B cell (primary cell): ENCODE data around the gene COL4A1. TPM values are rescaled to one million over a fixed set of nuclear protein-coding genes. Genes with fewer than 3 reads are reported as not detected.
"Not testable (repeated sequence)": the region's sequence is repeated elsewhere in the genome, so short reads cannot be mapped to it uniquely, and the experiment has no call there.

ENCODE experiments used
- ATAC-seq: fragments of 200-7000 bp; cut with Tn5 transposase; one replicate; pipeline ENCODE4 v1.10.0; 2021; ENCODE audit warnings: low read depth, mild to moderate bottlenecking, moderate number of reproducible peaks, moderate library complexity
- CTCF ChIA-PET: fragments of 350-600 bp; sonication (Branson Sonifier 250); formaldehyde crosslinking; loops from one replicate; lab custom pipeline; 2021; ENCODE audit warnings: antibody characterized with exemption, inconsistent platforms; lab: Charles Lee
- POLR2A ChIA-PET: fragments of 350-600 bp; sonication (Branson Sonifier 250); formaldehyde crosslinking; loops from one replicate; lab custom pipeline; 2021; ENCODE audit warnings: antibody characterized with exemption; lab: Charles Lee
- DNase-seq: peaks from one replicate; pipeline ENCODE4 v3.0.0; 2013
- H2AFZ ChIP-seq: 2 replicates; pipeline ENCODE4 v1.6.1; 2012; ENCODE audit warnings: mild to moderate bottlenecking, low read depth, low read length; ENCODE audit not compliant: insufficient read depth, poor library complexity, severe bottlenecking
- H3K27ac ChIP-seq, 2 donors: 1 replicate in 1 of 2; 2 replicates in 1 of 2; pipeline ENCODE4 v1.5.1; 2012 to 2013; ENCODE audit warnings: low read length in 2 of 2, mild to moderate bottlenecking in 2 of 2, moderate library complexity in 1 of 2
- H3K27me3 ChIP-seq, 4 experiments: fragments of 200-600 bp in 1 of 4; sonication (generic) in 1 of 4; replicated peaks in 1 of 4; 1 replicate in 2 of 4; 2 replicates in 2 of 4; pipeline versions ENCODE4 v1.6.1 to v1.7.0; 2013 to 2016; ENCODE audit warnings: low read length in 3 of 4, mild to moderate bottlenecking in 2 of 4, mixed read lengths in 1 of 4, moderate library complexity in 1 of 4; ENCODE audit not compliant: insufficient read depth in 4 of 4, control insufficient read depth in 3 of 4; ENCODE audit errors: control extremely low read depth in 1 of 4
- H3K36me3 ChIP-seq, 2 experiments: replicated peaks in 1 of 2; 1 replicate in 1 of 2; 2 replicates in 1 of 2; pipeline versions ENCODE4 v1.6.1 to v1.7.1; 2013; ENCODE audit warnings: low read length in 1 of 2; ENCODE audit not compliant: insufficient read depth in 2 of 2, control insufficient read depth in 1 of 2; ENCODE audit errors: control extremely low read depth in 1 of 2, extremely low read depth in 1 of 2
- H3K4me1 ChIP-seq, 2 donors: fragments of 200-600 bp in 1 of 2; sonication (generic) in 1 of 2; 1 replicate in 1 of 2; 2 replicates in 1 of 2; pipeline versions ENCODE4 v1.5.1 to v1.6.1; 2013 to 2017; ENCODE audit warnings: low read length in 2 of 2; ENCODE audit not compliant: control insufficient read depth in 2 of 2, insufficient read depth in 2 of 2
- H3K4me2 ChIP-seq: replicated peaks from 2 replicates; pipeline ENCODE3; 2012; ENCODE audit warnings: mild to moderate bottlenecking, low read depth, low read length; ENCODE audit not compliant: poor library complexity, severe bottlenecking
- H3K4me3 ChIP-seq, 5 experiments: fragments of 200-600 bp in 1 of 5; sonication (generic) in 1 of 5; 1 replicate in 3 of 5; 2 replicates in 2 of 5; pipeline versions ENCODE4 v1.5.1 to v1.7.0; 2011 to 2016; ENCODE audit warnings: low read length in 4 of 5, mild to moderate bottlenecking in 4 of 5, low read depth in 2 of 5, control low read depth in 1 of 5, moderate library complexity in 1 of 5; ENCODE audit not compliant: insufficient read depth in 1 of 5; ENCODE audit errors: control extremely low read depth in 1 of 5, extremely low read depth in 1 of 5
- H3K79me2 ChIP-seq: fragments of 200-600 bp; sonication (generic); one replicate; pipeline ENCODE4 v1.6.0; 2016; ENCODE audit warnings: low read length; ENCODE audit not compliant: control insufficient read depth, insufficient read depth
- H3K9ac ChIP-seq: fragments of 200-600 bp; sonication (generic); 2 replicates; pipeline ENCODE4 v1.6.1; 2017; ENCODE audit warnings: mild to moderate bottlenecking, low read length, moderate library complexity
- H3K9me3 ChIP-seq, 3 donors: one replicate each; pipeline versions ENCODE4 v1.6.1 to v1.7.1; 2013; ENCODE audit warnings: low read length in 2 of 3; ENCODE audit not compliant: control insufficient read depth in 2 of 3, insufficient read depth in 1 of 3; ENCODE audit errors: control extremely low read depth in 1 of 3
- H4K20me1 ChIP-seq: 2 replicates; pipeline ENCODE4 v1.6.0; 2012; ENCODE audit warnings: mild to moderate bottlenecking, low read length; ENCODE audit not compliant: insufficient read depth, control insufficient read depth, poor library complexity, severe bottlenecking
- H3K27ac Mint-ChIP-seq: one replicate; pipeline ENCODE4 v1.8.0; 2021; ENCODE audit warnings: mixed read lengths
- H3K27me3 Mint-ChIP-seq: one replicate; pipeline ENCODE4 v1.8.0; 2021; ENCODE audit warnings: mixed read lengths
- H3K4me1 Mint-ChIP-seq: one replicate; pipeline ENCODE4 v1.8.0; 2021; ENCODE audit warnings: mixed read lengths
- H3K4me3 Mint-ChIP-seq: one replicate; pipeline ENCODE4 v1.8.0; 2021; ENCODE audit warnings: mixed read lengths
- H3K9me3 Mint-ChIP-seq: one replicate; pipeline ENCODE4 v1.8.0; 2022; ENCODE audit warnings: mixed read lengths; ENCODE audit not compliant: insufficient read depth
- CTCF ChIP-seq: fragments of 200-600 bp; IDR thresholded peaks from one replicate; pipeline ENCODE4 v1.8.0; 2022; ENCODE audit warnings: antibody characterized with exemption, mild to moderate bottlenecking
- EZH2 ChIP-seq: IDR thresholded peaks from 2 replicates; pipeline ENCODE4 v1.6.1; 2012; ENCODE audit warnings: borderline replicate concordance, low read depth, mild to moderate bottlenecking, moderate library complexity, low read length; ENCODE audit not compliant: insufficient read depth, poor library complexity, severe bottlenecking
- WGBS: methylation state at CpG from one replicate; pipeline ENCODE4 v1.1.5; 2013; ENCODE audit warnings: missing lambda C conversion rate; ENCODE audit not compliant: insufficient coverage; 5-methylcytosine and 5-hydroxymethylcytosine counted together
- intact Hi-C: fragments of 100-400 bp; cut with micrococcal nuclease; formaldehyde crosslinking; loops from one replicate; pipeline ENCODE4 v1.10.0; 2022
- polyA plus RNA-seq: library from polyadenylated mRNA; depleted of rRNA; stranded (reverse); fragments of >200 nt; gene quantifications from 2 replicates; pipeline ENCODE4 v1.2.3, GENCODE V29; 2012
- total RNA-seq, 2 donors: library from RNA; stranded (reverse); fragments of 120-200 nt in 1 of 2; gene quantifications; 1 replicate in 1 of 2; 2 replicates in 1 of 2; pipeline versions ENCODE4 v1.2.3 to v1.2.4, GENCODE V29; 2013 to 2022

The COL4A1 gene
- total and polyA plus RNA-seq, 2 donors (not counting 1 experiment from before 2014, with no cell fraction given): not detected

- peaks cover 50% of the 10 kb centered on the region for H3K27me3 Mint-ChIP-seq
- H4K20me1 ChIP-seq, H3K27ac ChIP-seq, ATAC-seq, CTCF ChIA-PET, H3K36me3 ChIP-seq, H3K4me1 ChIP-seq, POLR2A ChIA-PET, H3K4me1 Mint-ChIP-seq, H2AFZ ChIP-seq, H3K9me3 Mint-ChIP-seq, H3K27ac Mint-ChIP-seq, H3K4me2 ChIP-seq, H3K79me2 ChIP-seq, intact Hi-C loops, H3K9ac ChIP-seq, H3K4me3 ChIP-seq, H3K4me3 Mint-ChIP-seq, H3K9me3 ChIP-seq, DNase-seq: not testable (repeated sequence)
- H3K27me3 ChIP-seq: peaks cover 0 to 38% (median 7%) of the 10 kb centered on the region in 4 experiments
- WGBS: 94% methylated on average over 15 of the region's 29 CpGs
Measured at GRCh38 chr13:110313261-110313660, 6.3 kb upstream of the COL4A1 start.

GRCh38 chr13:110312339-110313031, 5.5 kb upstream of the COL4A1 start:
- no peak overlapping the region for H3K27ac Mint-ChIP-seq
- Histone ChIP-seq H3K36me3 (no peaks in the 10 kb centered on the region), H3K9me3 (peaks cover 0 to 7% (median 0%) of the 10 kb centered on the region in 3 donors), H2AFZ (no peak overlapping the region), H3K4me3 (no peak overlapping the region), H3K27ac (no peak overlapping the region), H3K9ac (no peak overlapping the region), H4K20me1 (no peaks in the 10 kb centered on the region), H3K27me3 (peaks cover 0 to 46% (median 7%) of the 10 kb centered on the region in 4 experiments), H3K79me2 (no peaks in the 10 kb centered on the region), H3K4me1 (no peaks in the 10 kb centered on the region), H3K4me2 (no peak overlapping the region)
- no peak overlapping the region for H3K4me3 Mint-ChIP-seq
- no peak for ATAC-seq
- POLR2A ChIA-PET: no interaction called here
- intact Hi-C loops: no loop called here
- no peaks in the 10 kb centered on the region for H3K4me1 Mint-ChIP-seq
- H3K27me3 Mint-ChIP-seq: peaks cover 56% of the 10 kb centered on the region
- CTCF ChIA-PET: no interaction called here
- WGBS: 80% methylated on average over 4 of the region's 4 CpGs
- no peak for DNase-seq
- no peaks in the 10 kb centered on the region for H3K9me3 Mint-ChIP-seq
- TF ChIP-seq EZH2 (no peak), CTCF (no peak)
